NCI-H1417 treated with DMSO at 0.1 percent for 48 hours (cell line): ENCODE measurements around the gene DCST1.

Experiments
- DNase-seq: peaks from one replicate; lab custom pipeline; 2025; lab: John Stamatoyannopoulos, UW

The DCST1 gene

DNA sequence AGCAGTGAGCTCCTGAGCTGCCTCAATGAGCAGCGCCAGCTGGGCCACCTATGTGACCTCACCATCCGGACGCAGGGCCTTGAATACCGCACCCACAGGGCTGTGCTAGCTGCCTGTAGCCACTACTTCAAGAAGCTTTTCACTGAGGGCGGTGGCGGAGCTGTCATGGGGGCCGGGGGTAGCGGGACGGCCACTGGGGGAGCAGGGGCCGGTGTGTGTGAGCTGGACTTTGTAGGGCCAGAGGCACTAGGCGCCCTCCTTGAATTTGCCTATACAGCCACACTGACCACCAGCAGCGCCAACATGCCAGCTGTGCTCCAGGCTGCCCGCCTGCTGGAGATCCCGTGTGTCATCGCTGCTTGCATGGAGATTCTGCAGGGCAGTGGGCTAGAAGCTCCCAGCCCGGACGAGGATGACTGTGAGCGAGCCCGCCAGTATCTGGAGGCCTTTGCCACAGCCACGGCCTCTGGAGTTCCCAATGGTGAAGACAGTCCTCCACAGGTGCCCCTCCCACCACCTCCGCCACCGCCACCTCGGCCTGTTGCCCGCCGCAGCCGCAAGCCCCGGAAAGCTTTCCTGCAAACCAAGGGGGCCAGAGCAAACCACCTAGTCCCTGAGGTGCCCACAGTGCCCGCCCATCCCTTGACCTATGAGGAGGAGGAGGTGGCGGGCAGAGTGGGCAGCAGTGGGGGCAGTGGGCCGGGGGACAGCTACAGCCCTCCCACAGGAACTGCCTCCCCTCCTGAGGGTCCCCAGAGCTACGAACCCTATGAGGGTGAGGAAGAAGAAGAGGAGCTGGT, 18.7 kb upstream of the DCST1 start:
- DNase-seq = no peak

DNA sequence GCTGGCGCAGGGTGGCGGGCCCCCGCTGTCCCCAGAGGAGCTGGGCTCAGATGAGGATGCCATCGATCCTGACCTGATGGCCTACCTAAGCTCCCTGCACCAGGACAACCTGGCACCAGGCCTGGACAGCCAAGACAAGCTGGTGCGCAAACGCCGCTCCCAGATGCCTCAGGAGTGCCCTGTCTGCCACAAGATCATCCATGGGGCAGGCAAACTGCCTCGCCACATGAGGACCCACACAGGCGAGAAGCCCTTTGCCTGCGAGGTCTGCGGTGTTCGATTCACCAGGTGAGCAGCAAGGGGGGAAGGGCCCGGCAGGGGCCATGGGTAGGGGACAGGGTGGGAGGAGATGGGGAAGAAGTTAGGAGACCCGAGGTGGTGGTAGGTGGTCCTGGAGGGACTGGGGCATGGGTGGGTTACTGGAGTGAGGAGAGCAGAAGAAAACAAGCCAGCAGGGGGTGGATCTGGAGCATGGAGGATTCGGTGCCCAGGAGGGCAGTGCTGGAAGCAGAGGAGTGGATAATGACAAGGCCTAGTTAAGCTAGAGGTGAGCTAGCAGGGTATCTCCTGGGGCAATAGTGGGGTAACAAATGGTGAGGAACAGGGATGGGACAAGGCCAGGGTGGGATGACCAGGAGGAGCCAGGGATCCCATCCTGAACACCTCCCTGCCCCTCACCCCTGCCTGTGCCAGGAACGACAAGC, 17.9 kb upstream of the DCST1 start:
- no peak for DNase-seq

DNA sequence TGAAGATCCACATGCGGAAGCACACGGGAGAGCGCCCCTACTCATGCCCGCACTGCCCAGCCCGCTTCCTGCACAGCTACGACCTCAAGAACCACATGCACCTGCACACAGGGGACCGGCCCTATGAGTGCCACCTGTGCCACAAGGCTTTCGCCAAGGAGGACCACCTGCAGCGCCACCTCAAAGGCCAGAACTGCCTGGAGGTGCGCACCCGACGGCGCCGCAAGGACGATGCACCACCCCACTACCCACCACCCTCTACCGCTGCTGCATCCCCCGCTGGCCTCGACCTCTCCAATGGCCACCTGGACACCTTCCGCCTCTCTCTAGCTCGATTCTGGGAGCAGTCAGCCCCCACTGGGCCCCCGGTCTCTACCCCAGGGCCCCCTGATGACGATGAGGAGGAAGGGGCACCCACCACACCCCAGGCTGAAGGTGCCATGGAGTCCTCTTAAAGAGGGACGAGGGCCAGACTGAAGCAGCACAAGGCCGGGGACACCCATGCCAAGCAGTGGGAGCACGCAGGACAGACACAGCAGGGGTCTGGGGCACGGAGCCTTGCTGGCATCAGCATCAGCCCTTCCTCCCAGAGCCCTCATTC, 17.3 kb upstream of the DCST1 start:
- DNase-seq = no peak

DNA sequence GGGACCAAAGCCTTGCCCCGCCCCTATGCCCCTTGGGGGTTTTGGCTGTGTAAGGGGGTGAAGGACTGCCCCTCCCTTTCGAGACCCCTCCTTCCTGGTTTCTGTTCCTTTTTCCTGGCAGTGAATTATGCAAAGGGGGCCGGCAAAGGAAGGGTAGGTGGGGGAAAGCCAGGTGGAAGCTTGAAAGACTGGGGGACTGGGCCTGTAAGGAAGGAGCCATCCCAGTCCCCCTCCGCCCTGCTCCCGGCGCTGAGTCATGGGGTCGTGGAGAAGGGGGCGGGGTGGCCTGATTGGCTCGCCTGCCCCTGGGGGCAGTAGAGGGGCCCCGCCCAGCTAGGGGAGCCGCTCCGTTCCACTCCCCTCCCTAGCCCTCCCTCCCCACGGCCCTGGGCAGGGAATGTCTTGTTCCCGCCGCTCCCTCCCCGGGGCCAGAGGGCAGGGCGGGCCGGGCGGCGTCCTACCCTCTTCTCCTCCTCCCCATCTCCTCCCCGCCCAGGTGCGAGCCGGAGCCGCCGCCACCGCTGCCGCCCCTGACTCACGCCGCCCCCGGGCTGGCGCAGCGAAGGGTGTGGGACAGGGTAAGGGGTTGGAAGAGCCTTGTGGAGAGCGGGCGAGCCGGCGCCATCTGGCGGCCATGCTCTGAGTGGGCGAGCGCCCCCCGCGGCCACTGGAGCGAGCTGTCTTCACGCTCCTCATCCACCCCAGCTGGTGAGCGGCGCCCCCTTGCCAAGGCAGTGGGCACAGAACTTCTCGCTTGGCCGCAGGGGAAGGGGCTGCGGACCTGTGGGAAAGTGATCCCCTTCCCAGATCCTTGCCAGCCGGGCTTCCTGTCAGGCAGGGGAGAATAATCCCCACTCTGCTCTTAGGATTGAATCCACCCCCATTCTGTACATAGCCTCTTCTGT, 16.3 kb upstream of the DCST1 start:
- no peak for DNase-seq

DNA sequence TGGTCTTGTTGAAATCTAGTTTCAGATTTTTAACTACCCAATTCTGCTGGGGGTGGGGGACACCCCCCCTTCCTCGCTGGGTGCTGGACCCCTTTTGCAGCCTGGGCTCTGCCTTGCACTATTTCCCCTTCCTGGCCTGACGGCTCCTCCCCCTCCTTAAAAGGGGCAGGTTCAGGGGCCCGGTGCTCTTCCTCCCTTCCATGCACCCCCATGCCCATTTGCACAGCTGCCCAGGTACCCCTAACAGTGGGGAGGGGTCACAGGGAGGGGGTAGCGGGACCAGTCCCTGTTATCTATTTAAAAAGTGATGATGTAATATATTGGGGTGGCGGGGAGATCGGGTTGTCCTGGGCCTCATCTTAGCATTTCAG, 15.7 kb upstream of the DCST1 start:
- DNase-seq = no peak

DNA sequence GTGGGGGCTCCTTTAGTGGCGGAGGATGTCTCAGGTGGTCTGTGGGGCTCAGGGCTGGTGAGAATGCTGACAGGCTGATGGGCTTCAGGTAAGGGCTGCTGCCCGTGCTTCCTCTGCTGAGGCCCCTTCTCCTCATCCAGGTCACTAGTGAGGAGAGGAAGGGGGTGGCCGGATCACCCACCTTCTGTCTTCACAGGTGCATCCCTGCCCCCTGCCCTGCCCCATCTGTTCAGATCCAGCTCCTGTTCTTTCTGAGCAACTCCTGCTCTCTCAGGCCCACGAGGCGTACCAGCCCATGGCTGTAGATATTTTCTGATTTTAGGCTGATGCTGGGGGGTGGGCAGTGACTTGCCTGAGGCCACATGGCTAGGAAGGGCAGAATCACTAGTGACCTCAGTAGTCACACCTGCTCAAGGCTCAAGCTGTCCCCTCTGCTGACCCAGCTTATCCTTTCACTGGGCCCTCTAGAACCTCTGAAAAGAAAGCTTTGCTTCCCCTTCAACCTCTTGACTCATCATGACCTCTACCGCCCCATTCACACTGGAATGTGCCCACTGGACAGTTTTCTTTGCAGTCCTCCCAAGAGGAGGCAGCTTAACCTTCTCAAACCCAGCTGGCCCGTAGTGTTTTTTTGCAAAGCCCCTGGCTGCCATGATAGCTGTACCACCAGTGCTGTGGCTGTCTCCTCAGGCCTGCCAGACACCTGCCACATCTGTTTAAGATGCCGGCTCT, 14.8 kb upstream of the DCST1 start:
- DNase-seq = no peak

DNA sequence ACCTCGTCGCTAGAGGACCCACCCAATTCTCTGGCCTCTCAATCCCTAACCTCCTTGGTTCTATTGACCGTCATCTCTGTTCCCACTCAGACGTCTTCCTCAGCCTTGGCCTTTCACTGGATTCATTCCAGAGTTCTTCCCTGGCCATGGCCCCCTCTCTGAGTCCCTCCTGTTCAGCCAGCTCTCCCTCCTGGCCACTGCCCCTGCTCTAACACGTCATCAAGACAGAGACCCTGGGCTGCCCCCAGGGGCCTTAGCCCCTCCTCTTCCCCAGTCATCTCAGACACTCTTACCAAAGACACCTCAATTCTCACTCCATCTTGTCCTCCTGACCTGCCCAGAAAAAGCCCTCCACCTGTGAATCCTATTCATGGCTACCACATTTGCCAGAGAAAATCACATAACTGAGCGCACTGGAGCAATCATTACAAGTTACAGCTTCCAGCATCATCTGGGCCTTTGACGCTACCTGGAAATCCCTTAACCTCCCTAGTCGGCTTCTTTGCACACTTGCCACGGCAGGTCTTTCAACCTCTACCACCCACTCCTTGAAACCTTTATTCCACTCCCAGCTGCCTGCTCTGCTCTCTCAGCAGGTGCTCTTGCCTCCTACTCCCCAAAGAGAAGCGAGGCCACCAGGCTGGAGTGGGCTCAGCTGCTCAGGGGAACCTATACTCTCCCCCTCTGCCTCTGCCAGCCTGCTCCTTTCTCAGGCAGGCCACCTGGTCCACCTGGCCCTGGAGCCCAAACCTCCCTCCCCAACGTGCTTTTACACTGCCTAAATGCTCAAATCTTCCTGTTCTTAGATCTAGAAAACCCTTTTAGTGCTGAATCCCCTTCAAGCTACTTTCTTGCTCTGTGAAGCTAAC, 14.0 kb upstream of the DCST1 start:
- no peak for DNase-seq

DNA sequence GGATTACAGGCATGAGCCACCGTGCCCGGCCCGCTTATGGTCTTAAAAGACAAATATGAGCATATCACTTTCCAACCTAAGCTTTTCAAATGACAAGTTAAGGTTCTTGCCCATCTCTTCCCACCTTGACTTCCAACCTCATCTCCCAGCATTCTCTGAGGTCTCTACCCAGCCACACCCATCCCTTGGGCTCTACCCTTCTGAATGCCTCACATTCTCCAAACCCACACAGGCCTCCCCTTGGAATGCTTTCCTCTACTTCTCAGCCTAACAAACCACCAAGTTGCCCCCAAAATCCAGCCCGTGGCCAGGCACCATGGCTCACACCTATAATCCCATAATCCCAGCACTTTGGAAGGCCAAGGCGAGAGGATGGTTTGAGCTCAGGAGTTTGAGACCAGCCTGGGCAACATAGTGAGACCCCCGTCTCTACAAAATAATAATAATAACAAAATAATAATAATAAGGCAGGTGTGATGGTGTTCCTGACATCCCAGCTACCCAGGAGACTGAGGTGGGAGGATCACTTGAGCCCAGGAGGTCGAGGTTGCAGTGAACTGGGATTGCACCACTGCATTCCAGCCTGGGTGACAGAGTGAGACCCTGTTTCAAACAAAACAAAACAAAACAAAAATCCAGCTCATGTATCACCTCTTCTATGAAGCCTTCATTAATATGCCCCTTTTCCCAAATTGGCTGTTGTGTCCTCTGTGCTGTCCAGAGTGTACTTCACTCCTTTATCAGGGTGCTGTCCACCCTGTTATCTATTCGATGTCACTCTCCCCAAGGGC, 11.3 kb upstream of the DCST1 start:
- no peak for DNase-seq

DNA sequence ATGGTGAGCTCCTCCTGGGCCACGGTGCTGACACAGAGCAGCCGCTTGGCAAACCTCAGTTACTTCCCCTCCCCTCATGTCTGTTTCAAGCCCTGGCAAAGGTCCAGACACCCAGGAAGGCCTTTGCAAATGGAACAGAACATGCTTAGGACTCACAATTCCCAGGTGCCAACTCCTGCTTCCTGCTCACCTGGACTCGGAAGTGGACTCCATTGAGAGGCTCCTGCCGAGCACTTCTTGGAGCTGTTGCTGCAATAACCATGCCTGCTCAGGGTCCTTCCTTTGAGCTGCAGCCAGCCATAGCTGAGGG, 10.7 kb upstream of the DCST1 start:
- DNase-seq = no peak

DNA sequence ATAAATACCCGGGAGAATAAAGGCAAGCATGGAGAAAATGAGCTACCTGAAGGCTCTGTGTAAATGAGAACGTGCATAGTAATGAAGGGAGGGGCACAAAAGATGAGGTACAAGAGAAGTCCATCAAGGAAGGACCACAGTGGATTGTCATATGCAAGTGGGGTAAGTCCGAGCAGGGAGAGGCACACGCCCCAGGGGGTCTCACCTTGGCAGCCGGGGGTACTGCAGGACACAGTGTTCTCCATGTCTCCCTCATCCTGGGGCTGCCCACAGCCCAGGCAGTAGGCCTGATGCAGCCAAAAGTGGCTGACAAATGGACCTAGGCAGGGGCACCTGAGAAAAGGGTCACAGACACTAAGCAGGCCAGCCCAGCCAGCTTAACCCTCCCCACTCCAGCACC, 10.0 kb upstream of the DCST1 start:
- DNase-seq = no peak

DNA sequence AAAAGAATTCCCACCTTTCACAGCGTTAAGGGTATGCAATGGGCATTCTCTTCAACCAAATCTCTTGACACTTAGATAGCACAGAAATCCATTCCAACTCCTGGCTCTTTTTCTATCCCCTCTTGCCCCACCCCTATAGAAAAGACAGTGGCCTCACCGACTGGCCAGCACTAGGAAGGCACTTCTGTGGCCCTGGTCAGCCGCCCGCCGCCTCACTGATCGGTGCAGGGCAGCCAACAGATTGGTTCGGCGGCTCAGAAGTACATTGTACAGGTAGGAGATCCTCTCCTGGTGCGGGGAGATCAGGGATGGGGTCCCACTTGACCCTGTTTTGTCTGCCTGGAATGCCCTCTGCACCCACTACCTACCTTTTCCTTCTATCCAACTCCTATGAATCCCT, 9.3 kb upstream of the DCST1 start:
- no peak for DNase-seq

DNA sequence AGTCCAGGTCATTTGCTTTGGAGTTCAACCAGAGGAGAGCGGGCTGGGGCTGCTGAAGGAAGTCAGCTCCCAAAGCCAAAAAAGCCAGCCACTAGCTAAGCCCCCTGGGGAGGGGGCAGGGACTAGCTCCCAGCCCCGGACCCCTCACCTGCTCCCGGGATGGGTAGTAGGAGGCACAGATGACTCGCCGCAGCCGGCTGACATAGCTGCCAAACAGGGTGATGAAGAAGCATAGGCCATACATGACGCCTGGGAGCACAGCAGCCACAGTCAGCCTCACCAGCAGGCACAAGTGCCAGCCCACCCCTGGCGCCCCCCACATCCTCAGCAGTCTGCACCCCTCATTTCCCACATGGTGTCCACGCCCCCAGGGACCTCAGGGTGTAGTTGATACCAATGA, 7.5 kb upstream of the DCST1 start:
- DNase-seq = no peak

DNA sequence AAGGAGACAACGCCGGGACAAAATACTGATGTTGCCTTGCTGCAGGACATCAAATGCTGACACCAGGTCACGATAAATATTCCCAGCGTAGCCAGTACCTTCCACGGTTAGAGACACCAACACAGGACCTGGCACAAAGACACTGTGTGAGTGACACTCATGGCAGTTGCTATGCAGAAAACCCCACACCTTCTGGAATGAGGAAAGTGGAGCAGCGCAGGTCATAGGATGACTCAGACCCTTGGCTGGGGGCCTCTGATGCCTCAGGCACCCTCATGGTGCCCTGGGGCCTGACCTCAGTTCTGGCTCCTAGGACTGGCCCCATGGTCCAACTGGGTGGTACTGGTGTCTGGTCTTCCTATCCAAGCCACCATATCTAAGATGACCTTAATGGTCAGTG, 7.0 kb upstream of the DCST1 start:
- no peak for DNase-seq

DNA sequence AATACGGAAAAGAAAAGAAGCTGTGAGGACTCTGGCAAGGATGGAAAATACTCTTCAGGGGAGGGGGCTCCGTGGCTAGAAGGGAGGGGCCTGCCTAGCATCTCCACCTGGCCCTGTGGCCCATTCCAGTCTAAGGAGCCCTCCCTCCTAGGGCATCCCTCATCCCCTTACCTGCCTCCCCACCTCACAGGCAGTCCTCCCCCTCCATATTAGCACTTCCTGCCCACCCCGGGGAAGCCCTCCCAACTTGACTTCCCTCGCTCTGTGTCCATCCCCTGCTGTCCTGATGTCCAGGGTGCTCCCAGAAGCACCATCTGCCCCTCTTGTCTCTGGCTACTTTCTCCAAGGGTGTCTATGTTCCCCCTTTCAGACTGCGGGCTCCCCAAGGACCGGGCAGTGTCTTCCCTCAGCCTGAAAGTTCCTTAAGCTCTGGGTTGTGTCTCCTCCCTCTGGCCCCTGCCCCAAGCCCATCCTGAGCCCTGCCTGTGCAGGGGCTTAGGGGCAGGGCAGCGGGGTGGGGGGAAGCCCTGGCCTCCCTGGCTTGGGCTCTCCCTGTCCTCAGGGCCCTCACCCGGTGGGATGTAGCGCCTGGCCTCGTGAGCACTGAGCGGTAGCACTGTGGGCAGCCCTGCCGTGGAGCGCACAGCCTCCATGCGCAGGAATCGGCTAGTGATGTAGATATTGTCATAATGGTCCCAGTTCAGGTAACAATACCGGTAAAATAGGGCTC, 3.9 kb upstream of the DCST1 start:
- DNase-seq = no peak

DNA sequence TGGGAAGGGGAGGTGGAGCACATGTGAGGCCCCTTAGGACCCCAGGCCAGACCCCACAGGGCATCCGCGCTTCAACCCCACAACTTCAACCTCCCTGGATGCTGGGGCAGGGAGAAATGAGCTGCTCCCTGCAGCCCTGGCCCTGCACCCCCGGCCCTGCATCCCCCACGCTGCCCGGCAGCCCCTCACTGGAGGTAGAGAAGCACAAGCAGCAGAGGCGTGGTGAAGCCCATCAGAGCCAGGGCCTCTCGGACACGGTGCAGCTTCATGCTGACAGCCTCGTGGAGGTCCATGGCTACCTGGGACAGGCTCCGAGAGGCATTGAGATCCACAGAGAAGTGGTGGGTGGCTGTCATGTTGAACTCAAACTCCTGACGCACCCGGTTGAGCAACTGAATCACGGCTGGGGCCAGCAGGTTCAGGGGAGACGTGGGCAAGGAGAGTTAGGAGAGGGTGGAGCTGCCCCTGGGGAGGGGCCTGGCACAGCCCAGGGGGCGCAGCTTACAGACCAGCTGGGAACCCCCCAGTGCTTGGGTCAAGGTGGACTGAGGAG, 3.3 kb upstream of the DCST1 start:
- DNase-seq = no peak

DNA sequence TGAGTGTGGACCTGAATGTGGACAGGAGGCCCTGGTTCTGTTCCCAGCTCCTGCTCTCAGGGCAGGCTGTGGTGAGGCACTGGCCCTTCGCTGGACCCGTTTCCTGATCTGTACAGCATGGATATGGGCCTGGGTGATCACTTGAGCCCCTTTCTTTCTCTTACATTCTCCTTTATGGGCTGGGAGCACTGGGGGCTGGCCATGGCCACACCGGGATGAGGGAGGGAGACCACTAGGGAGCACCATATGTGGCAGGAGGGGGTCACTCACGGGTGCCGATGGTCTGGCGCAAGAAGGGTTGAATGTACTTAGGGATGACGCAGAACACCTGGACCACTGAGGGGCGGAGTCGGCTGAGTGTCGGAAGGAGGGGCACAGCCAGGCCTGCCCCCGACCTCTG, 2.7 kb upstream of the DCST1 start:
- DNase-seq = no peak

DNA sequence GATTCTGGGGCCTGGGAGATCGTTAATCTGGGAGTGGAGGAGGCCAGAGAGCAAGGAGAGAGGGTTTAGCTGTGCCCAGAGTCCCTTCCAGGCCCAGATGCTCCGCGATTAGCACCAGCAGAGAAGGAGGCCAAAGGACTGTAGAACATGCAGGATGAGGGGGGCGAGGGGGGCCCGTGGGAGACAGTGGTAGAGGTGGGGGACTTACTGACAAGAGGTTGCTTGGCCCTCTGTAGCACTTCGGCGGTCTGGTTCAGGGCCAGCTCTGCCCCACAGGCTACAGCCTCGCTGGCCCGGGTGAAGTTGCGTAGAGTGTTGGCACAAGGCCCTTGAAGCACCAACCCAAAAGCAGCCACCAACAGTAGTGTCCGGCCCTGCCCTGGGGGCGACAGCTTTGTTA, 738 bp upstream of the DCST1 start:
- DNase-seq = no peak

DNA sequence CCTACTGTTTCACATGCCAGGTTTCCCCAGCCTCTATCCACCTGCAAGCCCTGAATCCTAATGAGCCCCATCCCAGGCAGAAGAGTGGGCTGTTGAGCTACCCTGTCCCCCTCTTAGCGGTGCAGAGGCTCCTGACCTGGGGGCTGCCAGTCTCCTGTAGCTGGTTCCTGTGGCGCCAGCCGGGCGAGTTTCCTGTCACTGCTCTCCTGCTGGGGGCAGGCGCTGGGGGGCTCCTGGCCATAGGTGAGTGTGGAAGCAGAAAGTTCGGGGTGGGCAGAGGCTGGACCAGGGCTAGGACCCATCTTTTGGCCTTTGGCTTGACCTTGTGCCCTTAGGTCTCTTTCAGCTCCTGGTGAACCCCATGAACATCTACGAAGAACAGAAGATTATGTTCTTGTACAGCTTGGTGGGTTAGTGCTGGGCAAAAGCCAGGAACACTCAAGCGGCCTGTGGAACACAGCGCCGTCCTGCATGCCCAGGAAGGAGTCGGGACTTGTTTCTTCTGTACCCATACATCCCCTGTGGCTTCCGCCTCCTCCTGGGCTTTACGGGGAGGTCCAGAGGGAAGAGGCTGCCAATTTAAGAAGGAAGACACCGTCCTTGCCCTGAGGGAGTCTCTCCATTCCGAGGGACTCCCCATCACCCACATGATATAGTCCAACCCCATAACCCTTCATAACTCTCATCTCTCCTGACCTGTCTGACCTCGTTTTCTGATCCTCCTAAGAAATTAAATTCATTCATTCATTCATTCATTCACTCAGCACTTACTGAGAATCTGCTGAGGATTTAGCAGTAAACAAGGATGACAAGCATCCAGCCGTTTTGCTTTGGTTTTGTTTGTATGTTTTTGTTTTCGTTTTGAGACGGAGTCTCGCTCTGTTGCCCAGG, 939 bp downstream of the DCST1 start:
- DNase-seq = no peak
